C4-2B (cell line): ENCODE results near the gene NPHP4.

ENCODE experiments used
- H3K27ac ChIP-seq: fragments of 450-650 bp; 2 replicates; pipeline ENCODE4 v1.5.1; 2017
- ZFX ChIP-seq: fragments of 450-650 bp; IDR thresholded peaks from 2 replicates; pipeline ENCODE4 v1.6.1; 2017
- TF ChIP-seq, protein P1 (sequence below): fragments of 450-650 bp; conservative IDR thresholded peaks from 2 replicates; pipeline ENCODE4 v1.5.1; 2017; ENCODE audit warnings: mild to moderate bottlenecking

Gene NPHP4

DNA sequence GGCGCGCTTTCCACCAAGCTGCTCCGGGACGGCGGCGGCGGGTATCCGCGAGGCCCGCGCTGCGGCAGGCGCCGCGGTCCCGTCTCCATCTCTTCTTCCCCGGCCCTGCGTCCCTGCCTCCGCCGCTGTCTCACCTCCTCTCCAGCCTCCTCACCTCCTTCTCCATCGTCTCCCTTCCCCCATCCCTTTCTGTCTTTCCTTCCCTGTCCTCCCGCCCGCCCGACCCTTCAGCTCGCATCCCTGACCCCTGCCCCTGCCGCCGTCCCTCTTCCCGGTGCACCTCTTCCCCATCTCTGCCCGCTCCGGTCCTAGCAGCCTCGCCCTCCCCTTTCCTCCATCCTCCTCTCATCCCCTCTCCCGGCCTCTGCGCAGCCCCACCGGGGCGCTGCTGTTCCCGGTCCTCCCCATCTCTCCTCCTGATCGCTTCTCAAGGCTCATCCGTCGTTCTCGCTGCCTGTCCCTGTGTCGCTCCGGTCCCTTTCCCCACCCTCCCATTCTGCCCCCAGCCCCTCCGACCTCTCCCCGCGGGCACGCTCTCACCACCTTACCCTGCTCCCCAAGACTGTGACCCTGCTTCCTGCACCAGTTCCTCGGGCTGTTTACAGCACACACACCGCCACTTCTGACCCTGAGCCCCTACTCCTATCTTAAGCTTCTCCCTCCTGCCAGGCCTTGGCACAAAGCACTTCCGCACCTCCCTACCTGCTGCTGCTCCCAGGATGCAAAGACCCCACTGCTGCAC is 760 bp upstream of the NPHP4 start:
- peak overlapping the region; percentile 87 for H3K27ac ChIP-seq
- no peak for TF ChIP-seq ZFX
- TF ChIP-seq, protein P1, sequence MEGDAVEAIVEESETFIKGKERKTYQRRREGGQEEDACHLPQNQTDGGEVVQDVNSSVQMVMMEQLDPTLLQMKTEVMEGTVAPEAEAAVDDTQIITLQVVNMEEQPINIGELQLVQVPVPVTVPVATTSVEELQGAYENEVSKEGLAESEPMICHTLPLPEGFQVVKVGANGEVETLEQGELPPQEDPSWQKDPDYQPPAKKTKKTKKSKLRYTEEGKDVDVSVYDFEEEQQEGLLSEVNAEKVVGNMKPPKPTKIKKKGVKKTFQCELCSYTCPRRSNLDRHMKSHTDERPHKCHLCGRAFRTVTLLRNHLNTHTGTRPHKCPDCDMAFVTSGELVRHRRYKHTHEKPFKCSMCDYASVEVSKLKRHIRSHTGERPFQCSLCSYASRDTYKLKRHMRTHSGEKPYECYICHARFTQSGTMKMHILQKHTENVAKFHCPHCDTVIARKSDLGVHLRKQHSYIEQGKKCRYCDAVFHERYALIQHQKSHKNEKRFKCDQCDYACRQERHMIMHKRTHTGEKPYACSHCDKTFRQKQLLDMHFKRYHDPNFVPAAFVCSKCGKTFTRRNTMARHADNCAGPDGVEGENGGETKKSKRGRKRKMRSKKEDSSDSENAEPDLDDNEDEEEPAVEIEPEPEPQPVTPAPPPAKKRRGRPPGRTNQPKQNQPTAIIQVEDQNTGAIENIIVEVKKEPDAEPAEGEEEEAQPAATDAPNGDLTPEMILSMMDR = no peak

- TF ChIP-seq, protein P1 = no peak
- TF ChIP-seq ZFX = 0 out of 2 replicates have a peak, but pooled peaks have one; percentile 24
- peak overlapping the region; percentile 87 for H3K27ac ChIP-seq
These were observed 722 bp downstream of the NPHP4 start for GRCh38 chr1:5991381-5992025.

- TF ChIP-seq, protein P1 = no peak
- no peak for TF ChIP-seq ZFX
- H3K27ac ChIP-seq = peak overlapping the region; percentile 87
These were observed 1.3 kb downstream of the NPHP4 start for GRCh38 chr1:5990913-5991312.

DNA sequence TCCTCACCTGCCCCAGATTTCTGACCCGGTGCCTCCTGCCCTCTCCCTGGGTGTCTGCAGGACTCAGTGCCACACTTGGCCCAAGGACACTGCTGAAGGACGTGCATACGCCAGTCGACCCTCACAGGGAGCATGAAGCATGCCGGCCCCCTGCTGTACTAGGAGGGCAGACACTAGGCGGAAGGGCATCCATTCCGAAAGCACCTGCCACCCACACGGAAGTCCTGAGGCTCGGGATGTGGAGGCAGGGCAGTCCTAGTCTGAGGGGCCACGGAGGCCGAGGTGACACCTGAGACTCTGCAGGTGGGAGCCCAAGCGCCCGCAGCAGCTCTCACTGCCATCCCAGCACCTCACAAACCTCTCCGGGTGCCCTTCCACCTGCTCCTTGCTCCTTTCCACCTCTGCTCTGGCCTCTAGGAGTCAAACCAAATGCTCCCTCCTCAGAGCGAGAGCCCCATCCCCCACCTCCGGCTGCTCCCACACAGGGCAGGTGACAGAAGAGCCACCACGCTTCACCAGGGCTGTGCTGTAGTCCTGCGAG is 2.4 kb downstream of the NPHP4 start:
- TF ChIP-seq ZFX = no peak
- TF ChIP-seq, protein P1 = no peak
- no peak overlapping the region for H3K27ac ChIP-seq

GRCh38 chr1:5989286-5989605 is 3.0 kb downstream of the NPHP4 start:
- no peak overlapping the region for H3K27ac ChIP-seq
- TF ChIP-seq, protein P1 = no peak
- TF ChIP-seq ZFX = no peak

GRCh38 chr1:5988596-5989285 is 3.5 kb downstream of the NPHP4 start:
- TF ChIP-seq, protein P1 = no peak
- no peak for TF ChIP-seq ZFX
- H3K27ac ChIP-seq = no peak overlapping the region

DNA sequence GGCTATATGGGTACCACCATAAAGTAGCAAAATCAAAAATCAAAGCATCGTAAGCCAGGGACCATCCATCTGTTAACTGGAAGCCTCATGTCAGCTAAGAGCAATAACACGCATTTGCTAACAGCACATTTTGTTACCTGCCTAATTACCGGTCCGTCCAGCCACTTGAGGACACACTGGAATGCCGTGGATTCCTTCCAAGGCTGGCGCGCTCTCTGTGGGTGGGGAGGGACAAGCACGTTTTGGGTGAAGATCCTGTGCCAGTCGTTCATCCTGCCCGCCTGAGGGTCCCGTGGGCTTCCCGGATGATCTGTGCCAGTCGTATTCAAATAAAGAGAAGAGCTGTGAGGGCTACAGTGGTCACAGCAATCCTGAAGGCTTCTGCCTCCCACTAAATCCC is 6.2 kb downstream of the NPHP4 start:
- TF ChIP-seq ZFX = no peak
- TF ChIP-seq, protein P1 = no peak
- no peak overlapping the region for H3K27ac ChIP-seq
